Epithelial cell of esophagus (primary cell): Measurements from ENCODE around the gene SLC9A8.
A peak's percentile ranks its signal among the peaks of the same experiment; 100 is the strongest.

Experiments
- DNase-seq: peaks from one replicate; pipeline ENCODE4 v3.0.0; 2010; ENCODE audit warnings: low read depth
- H3K4me3 ChIP-seq: 2 replicates; pipeline ENCODE4 v1.5.1; 2011; ENCODE audit warnings: mild to moderate bottlenecking, low read length, control low read depth
- CTCF ChIP-seq: IDR thresholded peaks from 2 replicates; pipeline ENCODE4 v1.5.1; 2011; ENCODE audit warnings: low read depth, mild to moderate bottlenecking, low read length, control low read depth, inconsistent platforms; ENCODE audit not compliant: insufficient read depth; ENCODE audit errors: missing control alignments

Gene SLC9A8

GRCh38 chr20:49784291-49784690 lies 28.3 kb upstream of the SLC9A8 start:
- no peak for DNase-seq
- H3K4me3 ChIP-seq, result no peak overlapping the region
- no peak for TF ChIP-seq CTCF

- no peak for TF ChIP-seq CTCF
- DNase-seq, result no peak
- H3K4me3 ChIP-seq, result no peak overlapping the region
Observed at GRCh38 chr20:49785149-49785851, 27.3 kb upstream of the SLC9A8 start.

- TF ChIP-seq CTCF, result no peak
- no peak for DNase-seq
- no peak overlapping the region for H3K4me3 ChIP-seq
Observed at GRCh38 chr20:49785852-49786175, 26.8 kb upstream of the SLC9A8 start.

- TF ChIP-seq CTCF, result no peak
- DNase-seq, result no peak
- no peak overlapping the region for H3K4me3 ChIP-seq
Observed at GRCh38 chr20:49786196-49786595, 26.4 kb upstream of the SLC9A8 start.

GRCh38 chr20:49786668-49787370 lies 25.8 kb upstream of the SLC9A8 start:
- H3K4me3 ChIP-seq, result no peak overlapping the region
- peak; percentile 51 for TF ChIP-seq CTCF
- DNase-seq, result peak; percentile 40

GRCh38 chr20:49787371-49788357 lies 25.0 kb upstream of the SLC9A8 start:
- H3K4me3 ChIP-seq, result no peak overlapping the region
- no peak for DNase-seq
- no peak for TF ChIP-seq CTCF
